ENCODE results near the gene PANX3. TPM values are rescaled to one million over a fixed set of nuclear protein-coding genes. Genes with fewer than 3 reads are reported as not detected.

Gene PANX3
- total RNA-seq, 8 experiments from 2014 or later = 0.33 to 0.42 TPM; not detected in 6

DNA sequence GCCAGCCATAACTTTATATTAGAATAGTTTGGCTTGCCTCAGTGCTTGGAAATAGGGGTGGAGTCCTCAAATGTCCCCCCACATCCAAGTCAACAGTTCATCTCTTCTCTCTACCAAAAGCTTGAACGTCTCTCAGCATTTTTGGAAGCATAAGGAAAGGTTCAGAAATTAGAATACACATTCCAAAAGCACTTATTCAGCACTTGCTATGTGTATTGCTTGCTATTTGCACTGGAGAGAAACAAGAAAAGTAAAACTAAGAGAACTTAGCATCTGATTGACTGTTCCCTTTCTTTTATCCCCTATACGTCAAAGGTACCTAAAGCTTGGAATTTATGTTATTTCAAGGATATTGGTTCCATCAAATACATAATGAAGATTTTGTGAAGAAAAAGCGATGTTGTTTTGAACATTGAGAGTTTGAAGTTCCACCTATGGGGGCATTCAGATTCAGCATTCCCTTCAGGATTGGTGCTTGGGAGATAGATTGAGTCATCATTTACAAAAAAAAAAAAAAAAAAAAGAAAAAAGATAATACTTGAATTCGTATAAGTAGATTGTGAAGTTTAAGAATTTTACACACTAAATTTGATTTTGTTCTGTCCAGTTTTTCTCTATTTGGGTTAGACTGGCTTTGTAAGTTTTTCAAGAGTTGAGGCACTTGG lies 12.8 kb downstream of the PANX3 start:
- ATAC-seq (replicated peaks in 6 of 8) = no peak
- Histone ChIP-seq H3K4me1 (replicated peaks in 1 of 2) (peaks cover 8 to 10% of the 10 kb centered on the region in 2 donors), H3K4me3 (peak overlapping the region; percentile 77 to 99 (median 94)), H3K27ac (no peak overlapping the region)
- in situ Hi-C loops (cut with MboI; ENCODE audit: low pct_unique_long_range_greater_than_20kb in 2 of 9, low sequenced_read_pairs in 9 of 9, unreplicated experiment in 9 of 9) = no loop called here
- 33 to 90% (median 64%) methylated on average over 2 to 4 of the region's 4 CpGs for WGBS, 10 experiments

- in situ Hi-C loops (cut with MboI; ENCODE audit: low pct_unique_long_range_greater_than_20kb in 2 of 9, low sequenced_read_pairs in 9 of 9, unreplicated experiment in 9 of 9) = loop anchor here in 1 of 9 experiments (25.0 kb wide), 1 partner anchor 212 kb away; no protein-coding TSS in a partner anchor
- 90 to 100% (median 100%) methylated on average over 1 to 3 of the region's 3 CpGs; no CpG with 5 or more reads in 1 of the 10 experiments for WGBS, 10 experiments
- Histone ChIP-seq H3K4me3 (no peak overlapping the region), H3K27ac (no peak overlapping the region), H3K4me1 (replicated peaks in 1 of 2) (peaks cover 8 to 10% of the 10 kb centered on the region in 2 donors)
- no peak for ATAC-seq (replicated peaks in 6 of 8)
Observed at GRCh38 chr11:124625504-124626168, 14.4 kb downstream of the PANX3 start.

- WGBS, 10 experiments = 87 to 100% (median 93%) methylated on average over 1 to 5 of the region's 5 CpGs
- Histone ChIP-seq H3K4me1 (replicated peaks in 1 of 2) (peaks cover 6 to 7% of the 10 kb centered on the region in 2 donors), H3K4me3 (no peak overlapping the region), H3K27ac (no peak overlapping the region)
- no peak for ATAC-seq (replicated peaks in 6 of 8)
- in situ Hi-C loops (cut with MboI; ENCODE audit: low pct_unique_long_range_greater_than_20kb in 2 of 9, low sequenced_read_pairs in 9 of 9, unreplicated experiment in 9 of 9) = loop anchor here in 1 of 9 experiments (25.0 kb wide), 1 partner anchor 210 kb away; no protein-coding TSS in a partner anchor
Observed at GRCh38 chr11:124627546-124627945, 16.3 kb downstream of the PANX3 start.

DNA sequence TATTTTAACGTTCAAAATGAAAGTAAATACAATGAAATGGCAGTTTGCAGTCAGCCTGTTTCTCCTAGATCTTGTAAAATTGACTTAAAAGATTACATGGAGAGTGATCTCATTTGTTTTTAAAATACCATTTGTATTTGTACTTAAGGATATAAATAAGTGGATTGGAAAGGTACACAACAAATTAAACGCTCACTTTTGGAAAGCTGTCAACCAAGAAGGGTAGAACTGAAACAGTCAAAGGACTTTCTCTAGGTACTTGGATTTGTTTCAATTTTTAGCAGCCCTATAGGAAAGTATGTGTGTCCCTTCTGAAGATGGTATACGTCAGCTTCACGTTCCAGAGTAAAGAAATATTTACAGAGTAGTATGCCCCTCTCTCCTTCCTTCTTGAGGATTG lies 18.7 kb downstream of the PANX3 start:
- Histone ChIP-seq H3K4me1 (replicated peaks in 1 of 2) (no peaks in the 10 kb centered on the region), H3K27ac (no peak overlapping the region), H3K4me3 (no peak overlapping the region)
- no peak for ATAC-seq (replicated peaks in 6 of 8)
- WGBS, 10 experiments = 70 to 100% (median 83%) methylated on average over 2 to 4 of the region's 4 CpGs
- in situ Hi-C loops (cut with MboI; ENCODE audit: low pct_unique_long_range_greater_than_20kb in 2 of 9, low sequenced_read_pairs in 9 of 9, unreplicated experiment in 9 of 9) = loop anchor here in 1 of 9 experiments (25.0 kb wide), 1 partner anchor 207 kb away; no protein-coding TSS in a partner anchor

- 47 to 100% (median 75%) methylated on average over 1 of the region's 1 CpG; no CpG with 5 or more reads in 3 of the 10 experiments for WGBS, 10 experiments
- no peak overlapping the region for H3K4me3 ChIP-seq
- no peak overlapping the region for H3K27ac ChIP-seq
- peak in 3 of 8 experiments; percentile 76 to 88 (median 84) for ATAC-seq (replicated peaks in 6 of 8)
- in situ Hi-C loops (cut with MboI; ENCODE audit: low pct_unique_long_range_greater_than_20kb in 2 of 9, low sequenced_read_pairs in 9 of 9, unreplicated experiment in 9 of 9) = loop anchor here in 1 of 9 experiments (25.0 kb wide), 1 partner anchor 204 kb away; no protein-coding TSS in a partner anchor
- H3K4me1 ChIP-seq (replicated peaks in 1 of 2) = no peaks in the 10 kb centered on the region
Observed at GRCh38 chr11:124633355-124633754, 22.1 kb downstream of the PANX3 start.

DNA sequence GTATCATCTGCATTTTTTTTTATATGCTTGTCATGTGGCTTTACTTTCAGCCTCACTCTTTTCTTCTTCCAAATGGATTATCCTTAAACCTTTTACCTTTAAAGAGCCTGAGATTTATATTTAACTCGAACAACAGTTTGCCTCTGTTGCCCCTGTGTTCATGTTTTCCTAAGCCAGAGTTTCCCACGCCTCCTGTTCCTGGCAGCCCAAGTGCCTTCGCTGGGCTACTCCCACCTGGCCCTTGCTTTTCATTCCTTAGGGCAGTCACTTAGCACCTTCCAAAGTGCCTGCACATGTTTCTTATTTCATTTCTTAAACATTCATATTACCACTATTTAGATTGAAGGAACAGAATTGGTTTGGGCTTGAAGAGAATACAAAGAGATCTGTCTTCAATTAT lies 24.7 kb downstream of the PANX3 start:
- H3K27ac ChIP-seq = no peak overlapping the region
- H3K4me3 ChIP-seq = no peak overlapping the region
- H3K4me1 ChIP-seq (replicated peaks in 1 of 2) = no peaks in the 10 kb centered on the region
- in situ Hi-C loops (cut with MboI; ENCODE audit: low pct_unique_long_range_greater_than_20kb in 2 of 9, low sequenced_read_pairs in 9 of 9, unreplicated experiment in 9 of 9) = loop anchor here in 1 of 9 experiments (25.0 kb wide), 1 partner anchor 201 kb away; no protein-coding TSS in a partner anchor
- no peak for ATAC-seq (replicated peaks in 6 of 8)
- WGBS, 10 experiments = 69 to 100% (median 82%) methylated on average over 1 to 3 of the region's 3 CpGs; no CpG with 5 or more reads in 1 of the 10 experiments

DNA sequence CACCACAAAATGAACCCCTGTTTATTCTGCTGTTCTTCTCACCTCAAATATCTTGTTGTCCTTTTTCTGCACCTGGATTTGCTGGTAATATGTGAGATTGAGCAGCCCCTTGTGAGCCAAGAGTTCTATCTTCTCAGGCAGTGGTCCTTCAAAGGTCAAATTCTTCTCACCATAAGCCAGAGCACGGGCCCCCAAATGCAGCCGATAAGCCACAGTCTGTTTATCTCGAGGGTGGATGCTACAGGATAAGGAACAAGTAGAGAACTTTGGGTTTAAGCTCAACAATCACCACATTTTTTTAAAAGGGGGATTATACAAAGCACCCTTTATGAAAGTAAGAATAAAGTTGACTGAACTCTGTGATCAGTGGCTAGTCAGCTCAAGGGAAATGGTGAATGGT lies 27.3 kb downstream of the PANX3 start:
- in situ Hi-C loops (cut with MboI; ENCODE audit: low pct_unique_long_range_greater_than_20kb in 2 of 9, low sequenced_read_pairs in 9 of 9, unreplicated experiment in 9 of 9) = loop anchor here in 1 of 9 experiments (25.0 kb wide), 1 partner anchor 199 kb away; no protein-coding TSS in a partner anchor
- Histone ChIP-seq H3K4me3 (no peak overlapping the region), H3K4me1 (replicated peaks in 1 of 2) (no peaks in the 10 kb centered on the region), H3K27ac (no peak overlapping the region)
- 75 to 100% (median 87%) methylated on average over 1 to 3 of the region's 3 CpGs; no CpG with 5 or more reads in 3 of the 10 experiments for WGBS, 10 experiments
- ATAC-seq (replicated peaks in 6 of 8) = no peak

DNA sequence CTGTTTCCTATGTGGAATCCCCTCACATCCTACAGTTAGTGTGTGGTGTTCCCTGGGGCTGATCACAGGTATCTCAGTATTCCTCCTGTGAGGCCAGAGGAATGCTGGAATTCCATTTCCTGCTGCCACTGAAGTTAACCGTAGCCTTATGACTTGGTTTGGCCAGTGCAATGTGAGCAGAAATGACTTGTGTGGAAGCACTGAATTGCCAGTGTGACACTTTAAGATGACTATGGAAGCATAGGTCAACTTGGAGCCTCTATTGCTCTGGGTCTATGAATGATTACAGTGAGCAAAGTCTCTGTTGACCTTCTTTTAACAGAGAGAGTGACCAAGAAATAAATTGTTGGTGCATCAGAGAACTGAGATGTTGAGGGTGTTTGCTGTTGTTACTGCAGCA lies 28.0 kb downstream of the PANX3 start:
- 43 to 100% (median 76%) methylated on average over 1 of the region's 1 CpG; no CpG with 5 or more reads in 6 of the 10 experiments for WGBS, 10 experiments
- no peak overlapping the region for H3K4me3 ChIP-seq
- ATAC-seq (replicated peaks in 6 of 8) = no peak
- no peak overlapping the region for H3K27ac ChIP-seq
- in situ Hi-C loops (cut with MboI; ENCODE audit: low pct_unique_long_range_greater_than_20kb in 2 of 9, low sequenced_read_pairs in 9 of 9, unreplicated experiment in 9 of 9) = loop anchor here in 1 of 9 experiments (25.0 kb wide), 1 partner anchor 198 kb away; no protein-coding TSS in a partner anchor
- H3K4me1 ChIP-seq (replicated peaks in 1 of 2) = no peaks in the 10 kb centered on the region

- in situ Hi-C loops (cut with MboI; ENCODE audit: low pct_unique_long_range_greater_than_20kb in 2 of 9, low sequenced_read_pairs in 9 of 9, unreplicated experiment in 9 of 9) = loop anchor here in 1 of 9 experiments (25.0 kb wide), 1 partner anchor 197 kb away; no protein-coding TSS in a partner anchor
- ATAC-seq (replicated peaks in 6 of 8) = peak in 1 of 8 experiments; percentile 7
- WGBS, 10 experiments = 50 to 100% (median 90%) methylated on average over 1 to 4 of the region's 5 CpGs
- no peak overlapping the region for H3K27ac ChIP-seq
- H3K4me1 ChIP-seq (replicated peaks in 1 of 2) = no peaks in the 10 kb centered on the region
- H3K4me3 ChIP-seq = no peak overlapping the region
Observed at GRCh38 chr11:124640666-124641065, 29.4 kb downstream of the PANX3 start.

DNA sequence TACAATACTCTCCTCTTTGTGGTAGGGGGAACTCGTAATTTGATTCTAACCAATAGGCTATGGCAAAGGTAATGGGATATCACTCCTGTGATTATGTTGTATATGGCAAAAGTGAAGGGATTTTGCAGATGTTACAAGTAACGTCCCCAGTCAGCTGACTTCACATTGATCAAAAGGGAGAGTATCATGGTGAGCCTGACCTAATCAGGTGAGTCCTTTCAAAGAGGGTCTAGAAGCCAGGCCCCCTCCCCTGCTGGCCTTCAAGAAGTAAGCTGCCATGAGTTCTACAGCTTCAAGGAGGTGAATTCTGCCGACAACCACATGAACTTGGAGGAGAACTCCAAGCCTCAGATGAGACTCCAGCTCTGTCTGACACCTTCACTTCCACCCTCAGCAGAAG lies 31.4 kb downstream of the PANX3 start:
- Histone ChIP-seq H3K27ac (no peak overlapping the region), H3K4me3 (no peak overlapping the region), H3K4me1 (replicated peaks in 1 of 2) (no peaks in the 10 kb centered on the region)
- in situ Hi-C loops (cut with MboI; ENCODE audit: low pct_unique_long_range_greater_than_20kb in 2 of 9, low sequenced_read_pairs in 9 of 9, unreplicated experiment in 9 of 9) = loop anchor here in 1 of 9 experiments (25.0 kb wide), 1 partner anchor 195 kb away; no protein-coding TSS in a partner anchor
- ATAC-seq (replicated peaks in 6 of 8) = no peak
- WGBS, 10 experiments = 60 to 100% (median 93%) methylated on average over 1 to 3 of the region's 3 CpGs; no CpG with 5 or more reads in 3 of the 10 experiments

- Histone ChIP-seq H3K27ac (no peak overlapping the region), H3K4me3 (no peak overlapping the region), H3K4me1 (replicated peaks in 1 of 2) (no peaks in the 10 kb centered on the region)
- ATAC-seq (replicated peaks in 6 of 8) = no peak
- in situ Hi-C loops (cut with MboI; ENCODE audit: low pct_unique_long_range_greater_than_20kb in 2 of 9, low sequenced_read_pairs in 9 of 9, unreplicated experiment in 9 of 9) = loop anchor here in 1 of 9 experiments (25.0 kb wide), 1 partner anchor 194 kb away; no protein-coding TSS in a partner anchor
- 64 to 100% (median 82%) methylated on average over 1 to 9 of the region's 10 CpGs for WGBS, 10 experiments
Observed at GRCh38 chr11:124643042-124643604, 31.9 kb downstream of the PANX3 start.

DNA sequence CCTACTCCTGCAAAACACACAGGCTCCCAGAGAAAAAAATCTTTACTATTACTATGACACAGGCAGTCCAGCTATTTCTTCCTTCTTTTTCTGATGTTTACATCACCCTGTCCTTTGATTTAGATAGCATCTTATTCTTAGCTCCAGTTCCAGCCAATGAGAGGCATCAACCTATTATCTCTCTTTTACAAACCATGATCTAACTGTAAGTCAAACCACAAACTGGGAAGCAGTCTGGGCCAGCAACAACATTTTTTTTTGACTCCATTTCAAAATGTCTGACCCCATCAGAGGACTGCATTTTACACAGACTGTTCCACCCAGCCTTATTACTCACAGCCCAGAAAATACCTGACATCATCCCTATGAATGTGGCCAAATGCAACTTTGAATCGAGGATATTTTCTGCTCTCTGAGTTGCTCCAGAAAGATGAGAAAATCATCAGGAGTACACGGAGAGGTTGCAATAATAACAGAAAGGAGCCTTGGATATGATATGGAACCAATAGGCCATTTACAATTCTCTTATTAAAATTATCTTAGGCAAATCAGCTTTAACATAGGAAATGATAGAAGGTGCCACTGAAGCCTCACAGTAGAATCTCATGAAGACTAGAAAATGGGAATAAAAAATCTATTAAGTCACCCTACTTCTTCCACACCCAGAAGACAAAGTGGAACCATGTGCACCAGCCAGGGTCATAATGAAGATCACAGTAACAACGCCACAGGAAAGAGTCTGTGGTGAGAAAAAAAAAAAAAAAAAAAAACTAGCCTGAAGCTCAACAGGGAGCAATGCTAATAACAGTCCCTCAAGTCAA lies 32.6 kb downstream of the PANX3 start:
- WGBS, 10 experiments = 12 to 66% (median 35%) methylated on average over 1 to 3 of the region's 3 CpGs; no CpG with 5 or more reads in 2 of the 10 experiments
- Histone ChIP-seq H3K27ac (no peak overlapping the region), H3K4me1 (replicated peaks in 1 of 2) (no peaks in the 10 kb centered on the region), H3K4me3 (no peak overlapping the region)
- peak in 7 of 8 experiments; percentile 46 to 85 (median 61) for ATAC-seq (replicated peaks in 6 of 8)
- in situ Hi-C loops (cut with MboI; ENCODE audit: low pct_unique_long_range_greater_than_20kb in 2 of 9, low sequenced_read_pairs in 9 of 9, unreplicated experiment in 9 of 9) = loop anchor here in 1 of 9 experiments (25.0 kb wide), 1 partner anchor 193 kb away; no protein-coding TSS in a partner anchor

Measured in motor neuron (in vitro differentiated cells).